Lung (tissue), 12 donors: ENCODE data around the gene LATS2. TPM values are rescaled to one million over a fixed set of nuclear protein-coding genes. Genes with fewer than 3 reads are reported as not detected.

Experiments
- ATAC-seq: fragments of 200-7000 bp; cut with Tn5 transposase; one replicate; pipeline ENCODE4 v1.9.1; 2020; ENCODE audit warnings: moderate number of reproducible peaks; ENCODE audit not compliant: insufficient read depth, low FRiP score
- DNase-seq, 3 donors: peaks; one replicate each; pipeline ENCODE4 v3.0.0-alpha.2; 2013 to 2017
- H3K27ac ChIP-seq, 2 donors: one replicate each; pipeline ENCODE4 v1.5.1; 2013; ENCODE audit warnings: mild to moderate bottlenecking in 2 of 2, moderate library complexity in 2 of 2, control low read depth in 1 of 2, inconsistent platforms in 1 of 2, low read depth in 1 of 2, low read length in 1 of 2
- H3K27me3 ChIP-seq, 3 donors: one replicate each; pipeline ENCODE4 v1.5.1; 2013; ENCODE audit warnings: low read length in 2 of 3; ENCODE audit not compliant: control insufficient read depth in 3 of 3, insufficient read depth in 3 of 3
- H3K36me3 ChIP-seq, 4 donors: one replicate each; pipeline ENCODE4 v1.5.1; 2013; ENCODE audit warnings: low read length in 4 of 4, mild to moderate bottlenecking in 1 of 4, moderate library complexity in 1 of 4; ENCODE audit not compliant: control insufficient read depth in 4 of 4, insufficient read depth in 4 of 4
- H3K4me1 ChIP-seq, 5 donors: one replicate each; pipeline ENCODE4 v1.5.1; 2013; ENCODE audit warnings: low read length in 5 of 5, mild to moderate bottlenecking in 2 of 5, moderate library complexity in 1 of 5; ENCODE audit not compliant: control insufficient read depth in 5 of 5, insufficient read depth in 5 of 5
- H3K4me3 ChIP-seq: one replicate; pipeline ENCODE4 v1.5.1; 2013; ENCODE audit warnings: mild to moderate bottlenecking, control low read depth, moderate library complexity
- H3K9ac ChIP-seq, 2 donors: one replicate each; pipeline ENCODE4 v1.5.1; 2013; ENCODE audit warnings: low read length in 2 of 2, control low read depth in 1 of 2; ENCODE audit not compliant: insufficient read depth in 1 of 2
- H3K9me3 ChIP-seq, 4 donors: one replicate each; pipeline ENCODE4 v1.5.1; 2013; ENCODE audit warnings: low read length in 3 of 4, mild to moderate bottlenecking in 1 of 4, moderate library complexity in 1 of 4; ENCODE audit not compliant: control insufficient read depth in 4 of 4, insufficient read depth in 3 of 4
- WGBS, 2 donors: extraction: QIAGEN DNeasy Blood & Tissue Kit; methylation state at CpG; one replicate each; pipeline ENCODE4 v1.1.7; 2013; 5-methylcytosine and 5-hydroxymethylcytosine counted together
- polyA plus RNA-seq, 2 donors: library from polyadenylated mRNA; stranded (reverse); fragments of 200-250 nt; gene quantifications; one replicate each; pipeline ENCODE4 v1.2.1, GENCODE V29; 2013
- total RNA-seq, 2 donors: library from RNA; depleted of rRNA in 1 of 2; stranded (reverse); fragments of >200 nt in 1 of 2; gene quantifications; one replicate each; pipeline ENCODE4 v1.2.1, GENCODE V29; 2014 to 2021
- TF ChIP-seq, protein P1 (sequence below): IDR thresholded peaks from 2 replicates; pipeline ENCODE4 v1.5.1; 2012; ENCODE audit warnings: mild to moderate bottlenecking; ENCODE audit errors: control extremely low read depth, extremely low read depth
- donor health status: control.
- donor health status: control.
- donor health status: Bipolar disorder and iron deficiency.
- donor health status: healthy.
- donor health status: DM: yes; HTN: yes; CAD: no.

LATS2 gene
- total and polyA plus RNA-seq, 4 donors: 7.7 to 37.5 (median 21.3) TPM

GRCh38 chr13:20981370-20982095, 79.9 kb downstream of the LATS2 start:
- Histone ChIP-seq H3K9me3 (no peaks in the 10 kb centered on the region), H3K36me3 (peaks cover 34 to 41% (median 35%) of the 10 kb centered on the region in 4 donors), H3K9ac (no peak overlapping the region), H3K4me3 (no peak overlapping the region), H3K4me1 (peaks cover 0 to 4% (median 0%) of the 10 kb centered on the region in 5 donors), H3K27ac (no peak overlapping the region), H3K27me3 (no peaks in the 10 kb centered on the region)
- ATAC-seq (no peak), DNase-seq (no peak)
- TF ChIP-seq, protein P1, sequence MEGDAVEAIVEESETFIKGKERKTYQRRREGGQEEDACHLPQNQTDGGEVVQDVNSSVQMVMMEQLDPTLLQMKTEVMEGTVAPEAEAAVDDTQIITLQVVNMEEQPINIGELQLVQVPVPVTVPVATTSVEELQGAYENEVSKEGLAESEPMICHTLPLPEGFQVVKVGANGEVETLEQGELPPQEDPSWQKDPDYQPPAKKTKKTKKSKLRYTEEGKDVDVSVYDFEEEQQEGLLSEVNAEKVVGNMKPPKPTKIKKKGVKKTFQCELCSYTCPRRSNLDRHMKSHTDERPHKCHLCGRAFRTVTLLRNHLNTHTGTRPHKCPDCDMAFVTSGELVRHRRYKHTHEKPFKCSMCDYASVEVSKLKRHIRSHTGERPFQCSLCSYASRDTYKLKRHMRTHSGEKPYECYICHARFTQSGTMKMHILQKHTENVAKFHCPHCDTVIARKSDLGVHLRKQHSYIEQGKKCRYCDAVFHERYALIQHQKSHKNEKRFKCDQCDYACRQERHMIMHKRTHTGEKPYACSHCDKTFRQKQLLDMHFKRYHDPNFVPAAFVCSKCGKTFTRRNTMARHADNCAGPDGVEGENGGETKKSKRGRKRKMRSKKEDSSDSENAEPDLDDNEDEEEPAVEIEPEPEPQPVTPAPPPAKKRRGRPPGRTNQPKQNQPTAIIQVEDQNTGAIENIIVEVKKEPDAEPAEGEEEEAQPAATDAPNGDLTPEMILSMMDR: no peak
- 91 to 93% methylated on average over 18 of the region's 18 CpGs for WGBS, 2 donors

DNA sequence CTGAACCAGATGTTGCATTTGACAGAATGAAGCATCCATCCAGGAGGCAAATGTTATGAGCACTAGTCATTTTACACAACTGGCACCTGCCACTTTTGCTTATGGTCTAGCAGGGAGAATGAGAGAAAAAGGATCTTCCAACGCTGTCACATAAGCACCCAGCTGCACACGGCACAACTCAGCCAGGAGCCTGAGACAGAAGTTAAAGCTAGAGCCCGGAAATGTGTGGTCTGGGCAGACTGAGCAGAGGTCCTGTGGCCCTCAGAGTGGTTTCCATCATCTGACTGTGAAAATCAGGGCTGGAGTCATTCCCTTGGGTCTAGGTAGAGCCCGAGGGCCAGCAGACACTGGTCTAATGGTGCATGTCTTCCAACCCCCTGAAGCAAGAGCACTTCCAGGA, 80.5 kb downstream of the LATS2 start:
- Histone ChIP-seq H3K36me3 (peaks cover 38 to 40% (median 38%) of the 10 kb centered on the region in 4 donors), H3K9ac (no peak overlapping the region), H3K4me3 (no peak overlapping the region), H3K4me1 (peaks cover 0 to 4% (median 0%) of the 10 kb centered on the region in 5 donors), H3K27ac (no peak overlapping the region), H3K9me3 (no peaks in the 10 kb centered on the region), H3K27me3 (no peaks in the 10 kb centered on the region)
- TF ChIP-seq, protein P1: no peak
- DNase-seq (no peak), ATAC-seq (no peak)
- 61 to 91% methylated on average over 4 of the region's 4 CpGs for WGBS, 2 donors

DNA sequence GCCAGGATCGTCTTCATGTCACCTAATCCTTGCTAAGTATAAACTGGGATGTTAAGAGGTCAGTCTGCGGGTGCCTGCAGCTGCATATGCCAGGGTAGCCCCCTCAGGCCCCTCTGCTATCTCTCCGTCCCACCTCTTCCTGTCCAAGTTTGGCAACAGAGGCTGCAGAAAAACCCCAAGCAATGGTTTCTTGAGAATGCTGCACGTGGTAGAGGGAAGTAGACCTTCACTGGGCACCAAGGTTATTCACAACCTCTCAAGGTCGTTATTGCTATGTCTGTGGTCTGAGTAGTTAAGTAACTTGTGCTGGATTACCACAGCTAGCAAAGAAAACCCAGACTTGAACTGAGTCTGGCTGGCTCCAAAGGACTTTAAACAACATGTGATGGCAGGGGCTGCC, 81.0 kb downstream of the LATS2 start:
- peaks cover 0 to 4% (median 0%) of the 10 kb centered on the region in 5 donors for H3K4me1 ChIP-seq
- 33 to 66% methylated on average over 5 of the region's 5 CpGs for WGBS, 2 donors
- peaks cover 38 to 43% (median 39%) of the 10 kb centered on the region in 4 donors for H3K36me3 ChIP-seq
- H3K27ac ChIP-seq: no peak overlapping the region
- H3K9ac ChIP-seq: no peak overlapping the region
- no peaks in the 10 kb centered on the region for H3K27me3 ChIP-seq
- no peak overlapping the region for H3K4me3 ChIP-seq
- TF ChIP-seq, protein P1: no peak
- no peaks in the 10 kb centered on the region for H3K9me3 ChIP-seq
- no peak for ATAC-seq
- DNase-seq: peak in 1 of 3 donors; percentile 29
